Trophoblast cell (in vitro differentiated cells and primary cell): ENCODE data around the gene PABPC1L2B. TPM values are rescaled to one million over a fixed set of nuclear protein-coding genes. Genes with fewer than 3 reads are reported as not detected.
"Not testable (repeated sequence)": the region's sequence is repeated elsewhere in the genome, so short reads cannot be mapped to it uniquely, and the experiment has no call there.

Source experiments
- DNase-seq, 2 donors: peaks; one replicate each; pipeline ENCODE4 v3.0.0-alpha.2; 2016
- H2AFZ ChIP-seq: 2 replicates; pipeline ENCODE4 v1.6.1; 2013; ENCODE audit warnings: low read length, moderate library complexity, mild to moderate bottlenecking; ENCODE audit not compliant: insufficient read depth, poor library complexity
- H2AK5ac ChIP-seq: 2 replicates; pipeline ENCODE4 v1.6.1; 2013; ENCODE audit warnings: mild to moderate bottlenecking, low read length
- H2BK120ac ChIP-seq: 2 replicates; pipeline ENCODE4 v1.6.1; 2013; ENCODE audit warnings: low read length, mild to moderate bottlenecking, moderate library complexity; ENCODE audit not compliant: insufficient read depth, poor library complexity
- H2BK12ac ChIP-seq: 2 replicates; pipeline ENCODE4 v1.6.1; 2013; ENCODE audit warnings: mild to moderate bottlenecking, low read length, moderate library complexity
- H2BK5ac ChIP-seq: 2 replicates; pipeline ENCODE4 v1.6.1; 2013; ENCODE audit warnings: low read length, low read depth, moderate library complexity, mild to moderate bottlenecking; ENCODE audit not compliant: poor library complexity
- H3K14ac ChIP-seq: 2 replicates; pipeline ENCODE4 v1.6.1; 2013; ENCODE audit warnings: mild to moderate bottlenecking, low read length
- H3K18ac ChIP-seq: 2 replicates; pipeline ENCODE4 v1.6.1; 2013; ENCODE audit warnings: mild to moderate bottlenecking, low read length
- H3K23ac ChIP-seq: 2 replicates; pipeline ENCODE4 v1.6.1; 2013; ENCODE audit warnings: low read length
- H3K27ac ChIP-seq: 2 replicates; pipeline ENCODE4 v1.5.1; 2013; ENCODE audit warnings: low read depth, mild to moderate bottlenecking, inconsistent platforms, low read length, moderate library complexity
- H3K27me3 ChIP-seq: 2 replicates; pipeline ENCODE4 v1.6.1; 2013; ENCODE audit warnings: inconsistent platforms, mild to moderate bottlenecking, low read length, moderate library complexity; ENCODE audit not compliant: insufficient read depth
- H3K36me3 ChIP-seq, 2 experiments: 1 replicate in 1 of 2; 2 replicates in 1 of 2; pipeline ENCODE4 v1.6.1; 2013; ENCODE audit warnings: low read length in 2 of 2, mild to moderate bottlenecking in 2 of 2, moderate library complexity in 1 of 2; ENCODE audit not compliant: insufficient read depth in 2 of 2, control insufficient read depth in 1 of 2
- H3K4ac ChIP-seq: 2 replicates; pipeline ENCODE4 v1.6.1; 2013; ENCODE audit warnings: low read depth, mild to moderate bottlenecking, low read length, moderate library complexity
- H3K4me1 ChIP-seq, 2 experiments: 1 replicate in 1 of 2; 2 replicates in 1 of 2; pipeline ENCODE4 v1.6.1; 2013; ENCODE audit warnings: low read length in 2 of 2, mild to moderate bottlenecking in 2 of 2, moderate library complexity in 1 of 2; ENCODE audit not compliant: insufficient read depth in 2 of 2, control insufficient read depth in 1 of 2
- H3K4me2 ChIP-seq: 2 replicates; pipeline ENCODE4 v1.6.1; 2013; ENCODE audit warnings: inconsistent platforms, mild to moderate bottlenecking, low read length, moderate library complexity
- H3K4me3 ChIP-seq: 2 replicates; pipeline ENCODE4 v1.5.1; 2013; ENCODE audit warnings: mild to moderate bottlenecking, low read depth, low read length, inconsistent platforms
- H3K79me1 ChIP-seq: one replicate; pipeline ENCODE4 v1.6.1; 2013; ENCODE audit warnings: low read length
- H3K79me2 ChIP-seq: 2 replicates; pipeline ENCODE4 v1.6.1; 2013; ENCODE audit warnings: low read length, mild to moderate bottlenecking; ENCODE audit not compliant: control insufficient read depth, insufficient read depth, poor library complexity
- H3K9ac ChIP-seq: 2 replicates; pipeline ENCODE4 v1.6.1; 2013; ENCODE audit warnings: mild to moderate bottlenecking, low read length
- H3K9me3 ChIP-seq: 2 replicates; pipeline ENCODE4 v1.6.1; 2013; ENCODE audit warnings: low read depth, mild to moderate bottlenecking, control low read depth, inconsistent platforms, low read length; ENCODE audit not compliant: insufficient read depth
- H4K12ac ChIP-seq: 2 replicates; pipeline ENCODE4 v1.6.1; 2013; ENCODE audit warnings: low read depth, mild to moderate bottlenecking, low read length, moderate library complexity
- H4K8ac ChIP-seq: 2 replicates; pipeline ENCODE4 v1.6.1; 2013; ENCODE audit warnings: low read depth, mild to moderate bottlenecking, low read length, moderate library complexity
- H4K91ac ChIP-seq: one replicate; pipeline ENCODE4 v1.6.1; 2013; ENCODE audit warnings: low read depth, mild to moderate bottlenecking, low read length, moderate library complexity
- WGBS: extraction: QIAGEN DNeasy Blood & Tissue Kit; methylation state at CpG from one replicate; pipeline ENCODE4 v1.1.7; 2013; ENCODE audit warnings: missing lambda C conversion rate; ENCODE audit not compliant: insufficient read length, insufficient coverage; ENCODE audit errors: extremely low coverage; 5-methylcytosine and 5-hydroxymethylcytosine counted together
- polyA plus RNA-seq: library from polyadenylated mRNA; stranded (reverse); fragments of 200-250 nt; gene quantifications from 2 replicates; pipeline ENCODE4 v1.2.3, GENCODE V29; 2013

Gene PABPC1L2B
- not detected in 2 replicates for polyA plus RNA-seq

- not testable (repeated sequence) for H2BK5ac ChIP-seq, H2BK12ac ChIP-seq, H3K14ac ChIP-seq, H3K4me3 ChIP-seq, H3K27me3 ChIP-seq, H4K91ac ChIP-seq, H3K27ac ChIP-seq, H3K79me1 ChIP-seq, H2BK120ac ChIP-seq, H3K23ac ChIP-seq, H3K9me3 ChIP-seq, H4K8ac ChIP-seq, DNase-seq, H2AK5ac ChIP-seq, H3K4ac ChIP-seq, H3K18ac ChIP-seq, H3K4me1 ChIP-seq, H3K36me3 ChIP-seq, H3K9ac ChIP-seq, H3K79me2 ChIP-seq, H3K4me2 ChIP-seq, H4K12ac ChIP-seq, H2AFZ ChIP-seq
- WGBS, result no CpG with 5 or more reads among the region's 44 CpGs
These were observed at the start of gene PABPC1L2B for GRCh38 chrX:73002733-73003132. PABPC1L2B (plus strand) TSS chrX:73002939; CDS start chrX:73003643, 704 bp downstream.

- not testable (repeated sequence) for H2BK5ac ChIP-seq, H3K4me2 ChIP-seq, H3K18ac ChIP-seq
These were observed 42.8 kb upstream of the PABPC1L2B start for GRCh38 chrX:72959971-72960370.

GRCh38 chrX:72971859-72972258 lies 30.9 kb upstream of the PABPC1L2B start:
- no CpG with 5 or more reads among the region's 5 CpGs for WGBS
- not testable (repeated sequence) for H3K9ac ChIP-seq, H3K4me3 ChIP-seq, H3K4ac ChIP-seq, H3K79me1 ChIP-seq, H2AK5ac ChIP-seq, H3K79me2 ChIP-seq, H4K8ac ChIP-seq, DNase-seq, H3K23ac ChIP-seq, H3K18ac ChIP-seq, H3K4me2 ChIP-seq, H3K36me3 ChIP-seq, H3K4me1 ChIP-seq, H4K12ac ChIP-seq, H2AFZ ChIP-seq, H2BK120ac ChIP-seq, H3K27ac ChIP-seq, H2BK12ac ChIP-seq, H4K91ac ChIP-seq, H2BK5ac ChIP-seq, H3K27me3 ChIP-seq, H3K9me3 ChIP-seq, H3K14ac ChIP-seq

More at GRCh38 chrX:72959971-72960370, 42.8 kb upstream of the PABPC1L2B start:
- H3K79me1 ChIP-seq, H3K9me3 ChIP-seq, H3K79me2 ChIP-seq, H3K4me1 ChIP-seq, H3K4ac ChIP-seq, DNase-seq, H3K36me3 ChIP-seq, H3K9ac ChIP-seq, H2BK120ac ChIP-seq, H4K12ac ChIP-seq, H3K4me3 ChIP-seq, H3K27ac ChIP-seq, H3K27me3 ChIP-seq, H3K23ac ChIP-seq, H2AK5ac ChIP-seq, H4K8ac ChIP-seq, H3K14ac ChIP-seq, H2BK12ac ChIP-seq, H2AFZ ChIP-seq, H4K91ac ChIP-seq: not testable (repeated sequence)
- no CpG with 5 or more reads among the region's 9 CpGs for WGBS

- H3K9me3 ChIP-seq, H3K79me1 ChIP-seq, H2AFZ ChIP-seq, H4K91ac ChIP-seq, H3K23ac ChIP-seq, H3K27me3 ChIP-seq, H3K4me3 ChIP-seq, H4K12ac ChIP-seq, H3K27ac ChIP-seq, H3K9ac ChIP-seq, H3K4ac ChIP-seq, H4K8ac ChIP-seq, H3K4me1 ChIP-seq, H3K4me2 ChIP-seq, DNase-seq, H3K14ac ChIP-seq, H2AK5ac ChIP-seq, H2BK12ac ChIP-seq, H3K18ac ChIP-seq, H3K79me2 ChIP-seq, H3K36me3 ChIP-seq, H2BK120ac ChIP-seq, H2BK5ac ChIP-seq: not testable (repeated sequence)
- whole genome bisulfite sequencing, result no CpG with 5 or more reads among the region's 7 CpGs
These were observed 27.9 kb upstream of the PABPC1L2B start for GRCh38 chrX:72974885-72975284.
